GM12872 (cell line): ENCODE measurements around the gene EXOC6B.

Source experiments
- CTCF ChIP-seq: IDR thresholded peaks from 3 replicates; pipeline ENCODE4 v1.5.1; 2011; ENCODE audit warnings: low read depth, mild to moderate bottlenecking, low read length, moderate library complexity; ENCODE audit not compliant: insufficient read depth

EXOC6B gene

GRCh38 chr2:72789241-72789640, 36.6 kb downstream of the EXOC6B start:
- no peak for TF ChIP-seq CTCF

- no peak for TF ChIP-seq CTCF
Measured at GRCh38 chr2:72788756-72789155, 37.1 kb downstream of the EXOC6B start.

DNA sequence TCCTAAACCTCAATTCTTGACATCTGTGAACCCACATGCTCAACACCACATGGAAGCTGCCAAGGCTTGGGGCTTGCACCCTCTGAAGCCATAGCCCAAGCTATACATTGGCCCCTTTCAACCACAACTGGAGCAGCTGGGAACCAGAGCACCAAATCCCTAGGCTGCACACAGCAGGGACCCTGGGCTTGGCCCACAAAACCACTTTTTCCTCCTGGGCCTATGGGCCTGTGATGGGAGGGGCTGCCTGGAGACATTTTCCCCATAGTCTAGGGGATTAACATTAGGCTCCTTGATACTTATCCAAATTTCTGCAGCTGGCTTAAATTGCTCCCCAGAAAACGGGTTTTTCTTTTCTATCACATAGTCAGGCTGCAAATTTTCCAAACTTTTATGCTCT, 40.3 kb downstream of the EXOC6B start:
- no peak for TF ChIP-seq CTCF

DNA sequence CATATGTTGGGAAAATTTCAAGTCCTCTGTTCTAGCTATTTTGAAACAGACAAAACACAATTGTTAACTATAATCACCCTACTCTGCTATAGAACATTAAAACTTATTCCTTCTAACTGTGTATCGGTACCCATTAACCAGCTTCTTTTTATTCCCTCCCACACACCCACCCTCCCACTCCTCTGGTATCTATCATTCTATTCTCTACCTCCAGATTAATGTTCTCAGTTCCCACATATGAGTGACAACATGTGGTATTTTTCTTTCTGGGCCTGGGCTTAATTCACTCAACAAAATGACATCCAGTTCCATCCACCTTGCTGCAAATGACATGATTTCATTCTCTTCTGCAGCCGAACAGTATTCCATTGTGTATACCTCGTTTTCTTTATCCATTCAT, 43.3 kb downstream of the EXOC6B start:
- TF ChIP-seq CTCF, result no peak

GRCh38 chr2:72781480-72781879, 44.4 kb downstream of the EXOC6B start:
- TF ChIP-seq CTCF, result no peak

GRCh38 chr2:72780477-72780876, 45.4 kb downstream of the EXOC6B start:
- TF ChIP-seq CTCF, result no peak

DNA sequence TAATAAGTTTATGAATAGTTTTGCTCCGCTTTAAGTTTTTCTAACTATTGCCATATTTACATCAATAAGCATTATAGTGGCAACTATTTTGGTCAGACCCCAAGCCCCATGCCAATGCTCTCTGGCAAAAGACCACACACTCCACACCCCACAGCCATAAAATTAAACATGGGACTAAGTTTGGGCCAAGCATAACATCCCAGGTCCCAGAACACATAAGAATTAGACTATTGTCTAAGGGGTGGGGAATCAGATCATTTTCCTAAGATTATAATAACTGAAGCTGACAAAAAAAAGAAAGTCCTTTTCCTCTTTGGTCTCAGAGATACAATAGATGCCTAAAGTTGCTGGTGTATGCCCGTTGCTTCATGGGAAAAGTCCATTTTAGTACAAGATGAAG, 46.3 kb downstream of the EXOC6B start:
- no peak for TF ChIP-seq CTCF

DNA sequence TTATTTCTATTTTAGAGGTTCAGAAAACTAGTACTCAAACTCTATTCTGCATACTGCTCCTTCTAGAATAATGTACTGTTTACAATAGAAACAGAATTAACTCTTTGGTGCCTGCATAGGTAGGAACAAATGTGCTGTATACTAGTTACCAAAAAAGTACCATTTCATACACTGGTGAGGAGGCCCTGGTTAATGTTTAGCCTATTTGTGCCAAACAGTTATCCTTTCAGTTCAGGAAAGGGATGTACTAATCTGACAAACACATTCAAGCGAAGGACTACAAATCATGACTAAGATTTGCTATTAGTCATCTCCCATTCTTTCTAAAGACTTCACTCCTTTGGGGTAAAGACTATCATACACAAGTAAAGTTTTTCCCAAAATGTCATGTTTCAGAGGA, 47.4 kb downstream of the EXOC6B start:
- no peak for TF ChIP-seq CTCF
